HL-60 (cell line): ENCODE results near the gene SLC6A9.
A peak's percentile ranks its signal among the peaks of the same experiment; 100 is the strongest.

Experiments used
- DNase-seq, 2 experiments: peaks; one replicate each; pipeline ENCODE4 v3.0.0-alpha.2; 2010 to 2020; ENCODE audit warnings: low read depth in 1 of 2, low spot score in 1 of 2
- H3K27ac ChIP-seq: fragments of 250-450 bp; sonication (Bioruptor Pico); replicated peaks from 2 replicates; pipeline ENCODE4 v1.5.1; 2020; ENCODE audit warnings: mild to moderate bottlenecking, moderate library complexity
- H3K27me3 ChIP-seq: fragments of 250-450 bp; sonication (Bioruptor Pico); 2 replicates; pipeline ENCODE4 v1.5.1; 2021; ENCODE audit warnings: mild to moderate bottlenecking, moderate library complexity; ENCODE audit not compliant: insufficient read depth, poor library complexity, severe bottlenecking
- H3K4me3 ChIP-seq: replicated peaks from 2 replicates; pipeline ENCODE4 v1.5.1; 2011; ENCODE audit warnings: mild to moderate bottlenecking, control low read depth, low read length; ENCODE audit not compliant: insufficient read depth
- GABPA ChIP-seq: IDR thresholded peaks from 2 replicates; pipeline ENCODE4 v1.6.1; 2012; ENCODE audit warnings: low read depth
- POLR2AphosphoS5 ChIP-seq: IDR thresholded peaks from 2 replicates; pipeline ENCODE4 v1.6.1; 2012; ENCODE audit warnings: low read depth
- REST ChIP-seq: IDR thresholded peaks from 2 replicates; pipeline ENCODE4 v1.6.1; 2012; ENCODE audit warnings: low read depth; ENCODE audit not compliant: insufficient replicate concordance
- SPI1 ChIP-seq: IDR thresholded peaks from 2 replicates; pipeline ENCODE4 v1.6.1; 2012; ENCODE audit warnings: low read depth, mild to moderate bottlenecking, borderline replicate concordance
- TF ChIP-seq, protein P1 (sequence below): IDR thresholded peaks from one replicate; pipeline ENCODE4 v1.5.1; 2011; ENCODE audit warnings: low read length, control low read depth, inconsistent platforms; ENCODE audit not compliant: insufficient read depth

Gene SLC6A9

DNA sequence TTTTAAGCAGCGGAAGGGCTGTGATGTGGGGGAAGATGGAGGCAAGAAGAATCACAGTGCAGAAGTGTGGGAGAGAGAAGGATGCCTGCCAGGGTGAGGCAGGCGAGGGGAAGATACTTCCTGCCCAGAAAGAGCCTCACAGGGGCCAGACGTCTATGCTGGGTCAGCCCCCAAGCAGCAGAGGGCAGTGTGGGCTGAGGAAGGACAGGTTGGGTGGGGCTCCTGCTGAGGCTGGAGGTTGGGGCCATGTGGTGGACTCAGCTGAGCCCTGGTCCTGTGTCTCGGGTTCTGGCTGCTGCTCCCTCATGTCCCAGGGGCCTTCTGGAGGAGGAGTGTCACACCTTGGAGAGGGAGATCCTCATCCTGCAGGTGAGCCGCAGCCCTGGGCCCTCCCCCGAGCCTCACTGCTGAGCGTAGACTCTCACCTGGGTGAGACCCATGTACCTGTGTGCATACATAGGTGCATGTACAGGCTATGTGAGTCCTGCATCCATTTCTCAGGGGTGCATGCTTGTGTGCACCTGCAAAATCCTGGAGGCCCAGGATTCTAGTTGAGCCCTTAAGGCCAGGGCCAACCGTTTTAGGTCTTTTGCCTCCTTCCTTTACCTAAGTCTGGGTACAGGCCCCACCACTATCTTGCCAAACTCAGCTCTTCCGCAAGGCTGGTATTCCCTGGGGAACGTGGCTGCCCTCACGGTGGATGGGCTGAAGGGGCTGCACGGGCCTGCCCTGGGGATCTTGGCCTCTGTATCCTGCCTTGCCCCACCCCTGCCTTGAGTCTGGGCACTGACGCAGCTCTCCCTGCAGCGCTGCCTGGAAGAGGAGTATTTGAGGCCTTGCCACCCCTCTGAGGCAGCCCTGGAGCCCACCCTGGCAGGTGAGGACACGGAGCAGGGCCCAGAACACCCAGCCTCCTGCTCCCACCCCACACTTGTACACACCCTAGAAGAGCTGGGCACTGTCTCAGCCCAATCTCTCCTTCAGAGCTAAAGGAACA is 36.2 kb downstream of the SLC6A9 start:
- TF ChIP-seq REST = no peak
- TF ChIP-seq, protein P1, sequence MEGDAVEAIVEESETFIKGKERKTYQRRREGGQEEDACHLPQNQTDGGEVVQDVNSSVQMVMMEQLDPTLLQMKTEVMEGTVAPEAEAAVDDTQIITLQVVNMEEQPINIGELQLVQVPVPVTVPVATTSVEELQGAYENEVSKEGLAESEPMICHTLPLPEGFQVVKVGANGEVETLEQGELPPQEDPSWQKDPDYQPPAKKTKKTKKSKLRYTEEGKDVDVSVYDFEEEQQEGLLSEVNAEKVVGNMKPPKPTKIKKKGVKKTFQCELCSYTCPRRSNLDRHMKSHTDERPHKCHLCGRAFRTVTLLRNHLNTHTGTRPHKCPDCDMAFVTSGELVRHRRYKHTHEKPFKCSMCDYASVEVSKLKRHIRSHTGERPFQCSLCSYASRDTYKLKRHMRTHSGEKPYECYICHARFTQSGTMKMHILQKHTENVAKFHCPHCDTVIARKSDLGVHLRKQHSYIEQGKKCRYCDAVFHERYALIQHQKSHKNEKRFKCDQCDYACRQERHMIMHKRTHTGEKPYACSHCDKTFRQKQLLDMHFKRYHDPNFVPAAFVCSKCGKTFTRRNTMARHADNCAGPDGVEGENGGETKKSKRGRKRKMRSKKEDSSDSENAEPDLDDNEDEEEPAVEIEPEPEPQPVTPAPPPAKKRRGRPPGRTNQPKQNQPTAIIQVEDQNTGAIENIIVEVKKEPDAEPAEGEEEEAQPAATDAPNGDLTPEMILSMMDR = peak; percentile 11
- TF ChIP-seq SPI1 = no peak
- H3K27me3 ChIP-seq = no peaks in the 10 kb centered on the region
- peak in 1 of 2 experiments; percentile 35 for DNase-seq
- no peak overlapping the region for H3K27ac ChIP-seq
- H3K4me3 ChIP-seq = no peak overlapping the region

DNA sequence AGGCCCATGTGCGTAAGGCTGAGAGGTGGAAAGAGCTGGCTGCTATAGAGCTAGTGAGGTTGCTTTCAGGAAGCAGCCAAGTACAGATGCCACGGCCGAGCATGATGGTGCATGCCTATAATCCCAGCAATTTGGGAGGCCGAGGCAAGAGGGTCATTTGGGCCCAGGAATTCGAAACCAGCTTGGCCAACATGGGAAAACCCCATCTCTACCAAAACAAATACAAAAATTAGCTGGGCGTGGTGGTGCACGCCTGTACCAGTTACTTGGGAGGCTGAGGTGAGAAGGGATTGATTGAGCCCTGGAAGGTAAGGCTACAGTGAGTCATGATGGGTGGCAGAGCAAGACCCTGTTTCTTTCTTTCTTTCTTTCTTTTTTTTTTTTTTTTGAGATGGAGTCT is 37.2 kb downstream of the SLC6A9 start:
- TF ChIP-seq POLR2AphosphoS5 (no peak), GABPA (no peak), SPI1 (no peak), REST (no peak)
- Histone ChIP-seq H3K27me3 (no peaks in the 10 kb centered on the region), H3K27ac (no peak overlapping the region), H3K4me3 (no peak overlapping the region)
- DNase-seq = no peak

- DNase-seq = no peak
- Histone ChIP-seq H3K27ac (no peak overlapping the region), H3K27me3 (no peaks in the 10 kb centered on the region), H3K4me3 (no peak overlapping the region)
- no peak for TF ChIP-seq SPI1
- TF ChIP-seq, protein P1 = no peak
- no peak for TF ChIP-seq POLR2AphosphoS5
- no peak for TF ChIP-seq GABPA
- no peak for TF ChIP-seq REST
Observed at GRCh38 chr1:43993206-43993914, 37.9 kb downstream of the SLC6A9 start.
